ENCODE data around the gene XRCC1.

Gene XRCC1, protein sequence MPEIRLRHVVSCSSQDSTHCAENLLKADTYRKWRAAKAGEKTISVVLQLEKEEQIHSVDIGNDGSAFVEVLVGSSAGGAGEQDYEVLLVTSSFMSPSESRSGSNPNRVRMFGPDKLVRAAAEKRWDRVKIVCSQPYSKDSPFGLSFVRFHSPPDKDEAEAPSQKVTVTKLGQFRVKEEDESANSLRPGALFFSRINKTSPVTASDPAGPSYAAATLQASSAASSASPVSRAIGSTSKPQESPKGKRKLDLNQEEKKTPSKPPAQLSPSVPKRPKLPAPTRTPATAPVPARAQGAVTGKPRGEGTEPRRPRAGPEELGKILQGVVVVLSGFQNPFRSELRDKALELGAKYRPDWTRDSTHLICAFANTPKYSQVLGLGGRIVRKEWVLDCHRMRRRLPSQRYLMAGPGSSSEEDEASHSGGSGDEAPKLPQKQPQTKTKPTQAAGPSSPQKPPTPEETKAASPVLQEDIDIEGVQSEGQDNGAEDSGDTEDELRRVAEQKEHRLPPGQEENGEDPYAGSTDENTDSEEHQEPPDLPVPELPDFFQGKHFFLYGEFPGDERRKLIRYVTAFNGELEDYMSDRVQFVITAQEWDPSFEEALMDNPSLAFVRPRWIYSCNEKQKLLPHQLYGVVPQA

DNA sequence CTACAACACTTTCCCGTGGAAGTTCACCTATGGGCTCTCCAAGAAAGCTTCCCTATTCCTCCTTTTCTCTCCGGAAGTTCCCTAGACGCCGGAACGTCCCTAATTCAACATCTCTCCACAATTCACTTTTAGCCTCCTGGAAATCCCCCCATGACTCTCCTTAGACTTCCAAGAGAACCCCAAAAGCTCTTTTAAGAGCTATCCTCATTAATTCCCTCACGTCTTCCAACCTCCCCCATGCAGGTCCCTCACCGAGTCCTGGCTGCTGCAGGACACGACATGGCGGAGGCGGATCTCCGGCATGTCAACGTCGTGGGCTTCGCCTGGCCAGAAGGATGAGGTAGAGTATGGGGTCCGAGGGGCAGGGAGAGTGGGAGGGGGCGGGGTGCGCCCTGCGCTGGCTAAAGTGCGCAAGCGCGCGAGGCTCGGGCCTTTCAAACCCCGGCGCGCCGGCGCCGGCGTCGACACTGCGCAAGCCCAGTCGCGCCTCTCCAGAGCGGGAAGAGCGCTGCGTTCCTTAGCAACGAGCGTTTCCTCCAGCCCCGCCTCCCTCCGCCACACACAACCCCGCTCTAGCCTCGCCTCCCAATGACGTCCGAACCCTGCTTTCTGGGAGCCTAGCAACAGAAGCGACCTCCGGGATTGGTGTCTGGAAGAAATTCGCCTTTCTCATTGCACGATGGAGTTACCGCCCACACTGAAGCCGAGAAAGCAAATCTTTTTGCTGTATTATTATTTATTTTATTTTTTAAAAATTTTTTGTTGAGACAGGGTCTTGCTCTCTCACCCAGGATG, at the start of gene XRCC1, which contains the start of gene PINLYP:
Gene XRCC1 (minus strand): TSS at position 372 of the 795 bp plus-strand sequence. CDS start 69 bp downstream, at position 303.
Gene PINLYP (plus strand): TSS at position 646 of the 795 bp plus-strand sequence. CDS start 1,391 bp downstream, outside the sequence.
- DNase-seq (ENCODE audit: low read depth in 2 of 2) = peak; percentile 96

DNA sequence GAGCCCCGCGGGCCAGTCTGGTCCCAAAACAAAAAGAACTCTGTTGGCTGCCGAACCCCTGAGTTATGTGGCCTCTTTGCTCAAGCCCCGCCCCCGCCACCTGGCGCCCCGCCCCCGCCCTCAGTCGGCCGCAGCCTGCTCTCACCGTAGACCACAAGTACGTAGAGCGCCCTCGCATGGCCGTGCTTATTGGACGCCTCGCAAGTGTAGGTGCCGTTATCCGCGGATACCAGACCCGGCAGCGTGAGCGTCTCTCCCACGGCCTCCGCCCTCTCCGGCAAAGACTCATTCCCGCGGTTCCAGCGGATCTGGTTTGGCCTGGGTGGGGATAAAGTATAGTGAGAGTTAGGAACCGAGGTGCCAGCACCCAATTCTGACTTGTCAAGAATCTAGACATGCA, 49.6 kb upstream of the XRCC1 start:
- no peak for DNase-seq (ENCODE audit: low read depth in 2 of 2)

DNA sequence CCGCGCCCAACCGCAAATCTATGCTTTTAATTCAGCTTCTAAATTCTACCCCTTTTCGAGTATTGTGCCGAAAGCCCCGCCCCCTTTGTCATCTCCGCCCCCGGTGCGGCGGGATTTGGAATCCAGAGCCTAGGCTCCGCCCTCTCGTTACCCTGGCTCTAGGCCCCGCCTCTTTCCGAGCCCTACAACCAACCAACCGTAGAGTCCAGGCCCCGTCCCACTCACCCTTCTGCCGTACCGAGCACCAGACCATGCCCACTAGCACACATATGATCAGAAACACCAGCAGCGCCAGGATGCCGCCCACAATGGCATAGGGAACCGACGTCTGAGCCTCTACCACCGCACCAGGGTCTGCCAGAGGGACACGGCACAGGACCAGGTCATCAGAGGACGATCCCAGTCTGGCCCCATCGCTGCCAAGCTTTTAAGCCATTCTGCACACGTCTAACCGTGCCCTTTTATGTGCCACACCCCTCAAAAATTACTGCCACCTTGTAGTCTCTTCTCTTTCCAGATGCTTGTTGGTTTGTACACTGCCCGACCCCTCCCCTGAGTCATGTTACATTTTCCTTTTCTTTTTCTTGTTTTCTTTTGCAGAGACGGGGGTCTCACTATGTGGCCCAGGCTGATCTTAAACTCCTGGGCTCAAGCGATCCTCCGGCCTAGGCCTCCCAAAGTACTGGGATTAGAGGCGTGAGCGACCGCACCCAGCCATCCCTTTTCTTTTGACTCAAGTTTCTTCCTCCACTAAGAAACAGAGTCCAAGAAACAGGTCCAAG, 48.8 kb upstream of the XRCC1 start:
- no peak for DNase-seq (ENCODE audit: low read depth in 2 of 2)

DNA sequence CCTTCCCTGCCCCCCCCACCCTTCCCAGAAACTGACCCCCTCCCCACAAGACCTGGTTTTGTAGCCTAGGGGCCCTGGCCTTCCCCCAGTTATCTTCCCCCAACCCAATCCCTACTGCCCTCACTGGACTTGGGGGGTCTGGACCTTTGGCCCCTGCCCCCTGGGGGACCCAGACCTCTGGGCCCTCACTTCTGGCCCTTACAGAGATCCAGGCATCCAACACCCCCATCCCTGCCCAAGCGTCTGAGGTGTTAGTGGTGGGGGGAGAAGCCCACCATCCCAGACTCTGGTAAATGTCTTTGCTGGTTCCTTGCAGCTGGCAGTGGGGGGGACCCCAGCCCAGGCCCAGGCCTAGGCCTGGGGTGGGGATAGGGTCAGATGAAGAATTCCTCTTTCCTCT, 47.6 kb upstream of the XRCC1 start:
- DNase-seq (ENCODE audit: low read depth in 2 of 2) = no peak

DNA sequence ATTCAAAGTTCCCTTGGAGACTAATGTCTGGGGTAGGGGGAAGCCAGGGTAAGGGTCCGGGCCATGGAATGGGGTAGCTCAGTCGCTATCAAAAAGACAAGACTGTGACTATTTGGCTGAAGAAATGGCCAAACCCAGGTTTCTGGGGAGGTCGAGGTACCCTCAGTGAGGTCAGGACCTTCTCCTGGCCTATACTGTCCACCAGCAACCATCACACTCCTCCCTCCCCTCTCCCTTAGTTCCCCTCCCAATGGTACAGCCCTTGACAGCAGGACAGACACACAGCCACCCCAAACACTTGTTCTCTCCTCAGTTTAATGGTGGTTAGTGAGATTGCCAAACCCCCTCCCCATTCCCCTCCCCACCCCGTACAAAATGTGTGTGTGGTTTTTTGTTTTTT, 46.7 kb upstream of the XRCC1 start:
- no peak for DNase-seq (ENCODE audit: low read depth in 2 of 2)

DNA sequence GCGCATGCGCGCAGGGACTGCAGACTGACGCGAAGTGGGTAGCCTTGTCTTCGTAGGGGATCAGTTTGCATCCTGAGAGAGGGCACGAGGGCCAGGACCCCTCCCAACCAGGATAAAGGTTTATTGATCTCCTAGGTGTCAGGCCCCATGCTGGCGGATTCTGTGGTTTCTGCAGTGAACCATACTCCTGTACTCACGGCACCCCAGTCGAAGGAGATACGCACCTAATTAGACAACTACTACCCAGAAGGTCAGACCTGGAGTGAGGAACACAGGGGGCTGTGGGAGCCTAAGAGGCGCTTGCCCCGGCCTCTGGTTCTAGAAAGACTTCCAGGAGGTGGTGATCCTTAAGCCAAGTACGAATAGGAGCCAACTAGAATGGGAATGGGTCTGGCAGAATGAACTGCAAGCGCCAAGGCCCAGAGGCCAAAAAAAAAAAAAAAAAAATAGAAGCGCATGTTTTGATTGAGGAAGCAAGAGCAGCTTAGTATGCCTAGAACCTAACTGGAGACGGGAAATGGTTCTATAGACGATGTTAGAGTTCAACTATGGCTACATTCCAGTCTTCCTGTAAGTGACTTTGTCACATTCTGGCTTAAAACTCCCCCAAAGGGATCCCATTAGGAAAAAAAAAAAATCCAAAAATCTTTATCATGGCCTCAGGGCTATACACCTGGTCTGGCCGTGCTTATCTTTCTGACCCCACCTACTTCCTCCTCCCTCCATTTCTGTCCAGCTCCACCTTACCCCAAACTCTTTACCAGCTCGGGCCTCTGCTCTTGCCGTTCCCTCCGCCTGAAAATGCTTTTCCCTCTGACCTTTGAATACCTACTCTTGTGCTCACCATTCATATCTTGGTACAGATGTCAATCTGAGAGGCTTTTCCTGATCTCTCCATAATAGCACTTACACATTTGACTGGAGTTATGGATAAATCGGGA, 45.0 kb upstream of the XRCC1 start:
- no peak for DNase-seq (ENCODE audit: low read depth in 2 of 2)

DNA sequence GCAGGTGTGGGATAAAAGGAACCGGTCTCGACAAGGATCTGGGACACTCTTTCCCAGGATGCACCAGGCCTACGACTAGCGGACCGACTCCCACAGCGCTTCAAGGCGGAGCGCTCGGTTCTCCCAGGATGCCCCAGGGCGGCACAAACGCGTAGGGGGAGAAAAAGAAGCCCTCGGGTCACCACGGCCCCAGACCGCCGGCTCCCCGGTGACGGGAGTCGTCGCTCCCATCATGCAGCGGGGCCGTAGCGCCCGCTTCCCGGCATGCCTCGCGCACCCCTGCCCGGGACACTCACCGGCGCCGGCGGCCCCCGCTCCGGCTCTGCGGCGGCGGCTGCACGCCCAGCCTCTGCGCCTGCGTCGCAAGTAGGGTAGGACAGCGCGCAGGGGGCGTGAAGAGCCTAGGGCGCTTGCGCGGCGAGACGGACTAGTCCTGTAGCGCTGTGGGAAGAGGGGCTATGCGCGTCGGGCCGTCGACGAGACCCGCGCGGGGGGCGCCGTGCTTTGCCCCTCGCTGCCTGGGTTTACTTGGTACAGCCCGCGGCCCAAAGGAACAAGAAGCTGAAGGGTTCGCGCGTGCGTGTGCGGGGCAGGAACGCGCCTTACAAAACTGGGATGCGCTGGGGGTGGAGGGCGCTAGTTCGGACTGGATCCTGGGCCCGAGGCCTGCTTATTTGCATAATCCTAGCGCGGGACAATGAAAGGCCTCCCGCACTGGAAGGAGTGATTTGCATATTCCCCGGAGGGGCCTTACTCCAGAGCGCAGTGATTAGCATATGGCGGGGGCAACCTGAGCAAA, 44.1 kb upstream of the XRCC1 start, which contains the start of gene ZNF428:
Gene ZNF428 (minus strand): TSS at position 368 of the 799 bp plus-strand sequence. CDS start 5,325 bp downstream, outside the sequence.
- DNase-seq (ENCODE audit: low read depth in 2 of 2) = peak; percentile 78 to 80

DNA sequence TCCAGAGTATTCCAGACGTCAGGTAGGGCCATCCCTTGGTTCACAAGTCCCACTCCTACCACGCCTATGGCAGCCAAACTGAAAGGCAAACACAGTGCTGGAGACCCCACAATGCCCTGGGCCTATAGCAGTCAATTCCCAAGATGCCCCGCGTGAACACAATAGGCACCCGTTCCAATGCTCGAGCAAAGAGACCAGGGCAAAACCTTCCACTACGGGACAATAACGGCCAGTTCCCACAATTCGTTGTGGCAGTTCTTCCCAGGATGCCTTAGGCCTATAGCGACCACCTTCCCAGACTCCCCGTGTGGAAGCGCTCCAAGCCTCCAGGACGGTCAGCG, 43.6 kb upstream of the XRCC1 start:
- no peak for DNase-seq (ENCODE audit: low read depth in 2 of 2)

DNA sequence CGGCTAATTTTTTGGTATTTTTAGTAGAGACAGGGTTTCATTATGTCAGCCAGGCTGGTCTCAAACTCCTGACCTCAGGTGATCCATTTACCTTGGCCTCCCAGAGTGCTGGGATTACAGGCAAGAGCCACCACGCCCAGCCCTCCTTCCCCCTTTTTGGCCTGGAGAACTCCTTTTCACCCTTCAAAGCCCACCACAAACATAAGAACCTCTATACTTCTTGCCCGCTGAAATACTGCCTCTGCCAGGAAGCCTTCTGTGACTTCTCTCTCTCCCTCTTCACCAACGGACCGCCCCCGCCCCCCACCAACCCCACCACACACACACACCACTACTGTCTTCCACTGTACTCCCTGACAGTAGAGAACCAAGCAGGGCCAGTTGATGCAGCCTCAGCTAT, 41.6 kb upstream of the XRCC1 start:
- no peak for DNase-seq (ENCODE audit: low read depth in 2 of 2)

DNA sequence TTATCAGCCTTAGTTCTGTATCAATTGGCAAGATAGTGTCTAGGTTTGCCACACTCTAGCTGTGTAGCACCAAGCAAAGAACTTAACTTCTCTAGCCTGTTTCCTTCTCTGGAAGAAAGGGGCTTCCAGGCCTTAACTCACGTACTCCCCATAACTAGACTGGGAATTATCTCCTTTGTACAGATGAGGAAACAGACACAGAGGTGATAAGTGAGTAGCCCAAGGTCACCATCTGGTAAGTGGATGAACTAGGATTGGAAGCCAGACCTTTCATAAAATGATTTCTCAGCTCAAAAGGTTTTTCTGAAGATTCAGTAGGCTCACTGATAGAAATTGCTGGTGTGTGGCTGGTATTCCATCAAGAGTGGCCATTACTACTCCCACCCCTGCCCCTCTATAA, 41.0 kb upstream of the XRCC1 start:
- no peak for DNase-seq (ENCODE audit: low read depth in 2 of 2)

DNA sequence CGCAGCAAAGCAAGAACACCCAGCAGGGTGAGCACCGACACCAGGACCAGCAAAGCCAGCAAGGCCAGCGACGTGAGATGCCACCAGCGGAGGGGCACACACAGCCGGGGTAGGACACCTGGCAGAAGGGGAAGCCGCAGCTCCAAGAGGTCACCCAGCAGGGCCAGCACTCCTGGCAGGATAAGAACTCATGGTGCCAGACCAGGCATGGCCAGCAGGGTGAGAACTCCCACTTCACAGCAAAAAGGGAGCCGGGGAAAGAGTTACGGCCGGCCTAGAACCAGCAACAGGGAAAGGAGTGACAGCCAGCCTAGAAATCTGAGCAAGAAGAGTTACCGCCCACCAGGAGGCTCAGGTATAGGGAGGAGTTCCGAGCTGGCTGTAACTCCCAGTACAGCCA, 37.0 kb upstream of the XRCC1 start:
- DNase-seq (ENCODE audit: low read depth in 2 of 2) = no peak

DNA sequence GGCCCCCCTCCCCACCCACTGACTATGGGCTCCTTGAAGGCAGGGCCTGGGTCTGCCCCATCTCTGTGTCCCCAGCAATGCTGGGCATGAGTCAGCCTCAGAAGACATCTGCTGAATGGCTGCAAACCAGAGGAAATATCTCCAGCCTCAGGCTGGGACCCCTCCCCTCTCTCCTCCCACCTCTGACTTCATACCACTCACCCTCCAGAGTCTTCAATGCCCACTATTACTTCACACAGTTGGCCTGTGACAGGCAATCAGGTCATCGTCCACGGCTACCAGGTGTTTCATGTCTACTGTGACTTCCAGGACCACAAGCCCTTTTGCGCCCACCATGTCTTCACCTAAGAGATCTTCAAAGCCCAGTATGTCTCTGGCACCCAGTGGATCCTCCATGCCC, 36.5 kb upstream of the XRCC1 start, which contains the start of gene SRRM5:
Gene SRRM5 (plus strand): TSS at position 301 of the 400 bp plus-strand sequence. CDS start 34 bp downstream, at position 335.
- DNase-seq (ENCODE audit: low read depth in 2 of 2) = no peak

DNA sequence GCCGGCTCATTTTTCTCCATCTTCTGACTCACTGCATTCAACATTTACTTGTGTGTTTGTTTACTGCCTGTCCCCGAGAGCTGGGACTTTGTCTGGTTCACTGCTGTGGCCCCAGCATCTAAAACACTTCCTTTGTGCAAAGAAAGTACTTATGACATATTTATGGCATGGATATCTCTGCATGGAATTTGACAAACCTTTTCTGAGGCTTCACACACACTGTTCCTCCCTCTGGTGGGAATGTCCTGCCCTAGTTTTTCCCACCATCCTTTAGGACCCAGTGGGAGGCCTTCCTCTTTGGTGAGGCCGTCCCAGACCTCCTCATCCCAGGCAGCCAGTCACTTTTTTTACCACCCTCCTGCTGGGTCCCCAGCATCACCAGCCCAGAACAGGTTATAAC, 35.2 kb upstream of the XRCC1 start:
- DNase-seq (ENCODE audit: low read depth in 2 of 2) = no peak

DNA sequence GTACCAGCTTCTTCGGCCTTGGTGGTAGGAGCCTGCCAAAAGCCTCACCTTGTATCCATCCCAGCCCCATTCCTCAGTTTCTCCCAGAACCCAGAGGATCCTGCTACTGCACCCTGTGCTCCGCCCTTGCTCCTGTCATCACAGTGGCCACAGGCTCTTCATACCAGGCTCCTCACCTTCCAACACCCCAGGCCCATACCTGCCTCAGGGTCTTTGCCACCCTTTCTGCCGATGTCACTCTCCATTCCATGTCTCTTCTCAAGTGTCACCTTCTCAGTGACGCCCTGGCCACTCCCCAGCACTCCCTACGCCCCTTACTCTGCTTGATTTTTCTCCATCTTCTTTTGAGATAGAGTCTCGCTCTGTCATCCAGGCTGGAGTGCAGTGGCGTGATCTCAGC, 34.5 kb upstream of the XRCC1 start:
- no peak for DNase-seq (ENCODE audit: low read depth in 2 of 2)

DNA sequence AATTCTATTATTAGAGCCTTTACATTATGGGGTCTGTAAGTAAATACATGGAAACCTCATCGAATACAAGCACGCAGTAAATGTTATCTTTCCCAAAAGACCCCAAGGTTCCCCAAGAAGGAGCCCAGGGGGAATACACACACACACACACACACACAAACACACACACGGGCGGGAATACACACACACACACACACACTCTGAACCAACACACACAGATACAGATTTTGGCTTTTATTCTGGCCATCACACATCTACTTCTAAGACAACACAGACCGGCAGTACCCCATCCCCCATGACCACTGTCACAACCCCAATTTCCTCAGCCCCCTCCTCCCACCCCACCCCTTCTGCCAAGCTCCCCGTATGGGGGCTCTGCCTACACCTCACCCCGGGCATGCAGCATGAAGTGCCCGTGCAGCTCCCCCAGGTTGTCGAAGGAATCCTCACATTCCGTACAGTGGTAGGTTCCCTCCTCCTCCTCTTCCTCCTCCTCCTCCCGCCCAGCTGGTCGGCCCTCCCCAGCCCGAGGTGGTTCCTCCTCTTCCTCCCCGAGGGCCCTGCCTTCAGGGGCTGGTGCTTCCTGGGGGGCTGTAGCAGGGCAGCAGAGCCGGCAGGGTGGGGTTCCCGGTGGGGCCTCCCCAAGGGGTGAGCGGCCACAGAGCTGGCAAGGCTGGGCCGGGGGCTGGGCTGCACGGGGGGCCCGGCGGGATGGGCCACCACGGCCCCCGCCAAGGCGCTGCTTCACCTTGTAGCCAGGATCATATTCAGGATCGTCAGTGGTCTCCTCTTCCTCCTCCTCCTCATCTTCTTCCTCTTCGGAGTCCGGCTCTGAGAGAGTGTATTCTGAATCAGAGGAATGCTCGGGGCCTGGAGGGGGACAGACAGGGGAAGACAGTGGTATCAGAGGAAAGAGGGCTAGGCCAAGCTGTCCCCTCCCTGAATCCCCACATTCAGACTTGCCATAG, 32.2 kb upstream of the XRCC1 start:
- DNase-seq (ENCODE audit: low read depth in 2 of 2) = no peak

DNA sequence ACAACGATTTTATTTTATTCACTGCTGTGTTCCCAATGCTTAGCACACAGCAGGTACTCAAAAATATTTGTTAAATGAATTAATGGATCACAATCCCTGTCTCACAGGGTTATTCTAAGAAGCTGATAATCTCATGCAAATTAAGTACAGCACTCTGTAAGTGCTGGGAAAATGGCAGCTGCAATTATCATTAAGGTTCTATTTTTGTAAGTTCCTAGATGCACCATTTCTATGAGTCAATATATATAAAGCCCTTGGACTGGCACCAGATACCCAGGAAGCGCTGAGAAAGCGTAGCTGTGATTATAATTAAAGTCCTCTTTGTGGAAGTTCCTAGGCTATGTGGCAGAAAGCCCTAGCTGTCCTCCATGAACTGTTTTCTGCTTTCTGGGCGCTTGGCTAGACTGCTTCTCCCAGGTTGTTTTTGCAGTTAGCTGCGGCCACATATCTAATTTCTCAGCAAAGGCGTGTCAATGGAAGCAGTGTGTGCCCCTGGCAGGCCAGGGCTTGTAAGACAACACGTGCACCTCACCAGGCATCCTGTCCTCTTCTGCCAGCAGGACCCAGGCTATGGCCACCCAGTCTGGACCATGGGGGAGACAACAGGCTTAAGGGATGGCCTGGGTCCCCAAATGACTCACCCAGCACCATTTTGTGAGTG, 31.4 kb upstream of the XRCC1 start:
- no peak for DNase-seq (ENCODE audit: low read depth in 2 of 2)

DNA sequence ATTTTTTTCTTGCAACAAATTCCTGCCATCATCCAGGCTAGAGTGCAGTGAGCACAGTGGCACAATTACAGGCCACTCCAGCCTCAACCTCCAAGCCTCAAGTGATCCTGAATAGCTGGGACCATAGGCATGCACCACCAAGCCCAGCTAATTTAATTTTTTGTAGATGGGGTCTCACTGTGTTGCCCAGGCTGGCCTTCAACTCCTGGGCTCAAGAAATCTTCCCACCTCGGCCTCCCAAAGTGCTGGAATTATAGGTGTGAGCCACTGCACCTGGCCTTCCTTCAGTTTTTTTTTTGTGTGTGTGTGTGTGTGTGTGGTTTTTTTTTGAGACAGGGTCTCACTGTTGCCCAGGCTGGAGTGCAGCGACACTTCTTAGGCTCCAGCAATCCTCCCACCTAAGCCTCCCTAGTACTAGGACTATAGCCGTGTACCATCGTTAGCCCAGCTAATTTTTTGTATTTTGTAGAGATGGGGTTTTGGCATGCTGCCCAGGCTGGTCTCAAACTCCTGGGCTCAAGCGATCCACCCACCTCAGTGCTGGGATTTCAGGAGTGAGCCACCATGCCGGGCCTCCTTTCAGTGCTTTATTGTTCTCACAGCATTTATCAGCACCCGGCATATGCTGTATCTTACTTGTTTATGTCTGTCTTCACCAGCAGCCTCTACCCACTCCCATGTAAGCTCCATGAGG, 30.7 kb upstream of the XRCC1 start:
- no peak for DNase-seq (ENCODE audit: low read depth in 2 of 2)
